Measurements from ENCODE around the gene AJAP1.

- TF ChIP-seq CTCF (IDR thresholded peaks at IDR 0.05) (no peak), POLR2A (IDR thresholded peaks at IDR 0.05) (no peak)
Observed at GRCh38 chr1:4627353-4627752, 27.1 kb upstream of the AJAP1 start.

Data from sigmoid colon (tissue), 3 donors.